OCI-LY7 (cell line): ENCODE data around the gene HOXA10. TPM values are rescaled to one million over a fixed set of nuclear protein-coding genes. Genes with fewer than 3 reads are reported as not detected.

ENCODE experiments used
- BruUV-seq: library from RNA; stranded (reverse); fragments of 400-500 nt; replicated peaks from 2 replicates; lab custom pipeline; 2021; lab: Mats Ljungman, UMichigan
- CTCF ChIA-PET: fragments of 300-600 bp; sonication (Branson Sonifier 250); formaldehyde crosslinking; loops from one replicate; lab custom pipeline; 2022; ENCODE audit warnings: antibody characterized with exemption; ENCODE audit not compliant: unreplicated experiment; lab: Charles Lee
- POLR2A ChIA-PET: fragments of 300-600 bp; sonication (Branson Sonifier 250); formaldehyde crosslinking; loops from one replicate; lab custom pipeline; 2022; ENCODE audit warnings: antibody characterized with exemption; lab: Charles Lee
- DNase-seq: peaks from one replicate; pipeline ENCODE4 v3.0.0-alpha.2; 2015; ENCODE audit warnings: low spot score
- H2AFZ ChIP-seq: fragments of 200-600 bp; sonication (generic), shearing (Covaris generic); 2 replicates; pipeline ENCODE4 v1.6.1; 2014; ENCODE audit warnings: mild to moderate bottlenecking, antibody characterized with exemption, low read length, moderate library complexity
- H3K27ac ChIP-seq: fragments of 200-600 bp; sonication (generic); 2 replicates; pipeline ENCODE4 v1.5.1; 2014; ENCODE audit warnings: mixed run types, low read depth, mild to moderate bottlenecking, moderate library complexity, low read length, inconsistent platforms; ENCODE audit not compliant: poor library complexity, severe bottlenecking
- H3K36me3 ChIP-seq: fragments of 200-600 bp; sonication (generic); 2 replicates; pipeline ENCODE4 v1.6.1; 2014; ENCODE audit warnings: mild to moderate bottlenecking, antibody characterized with exemption, low read length, moderate library complexity, mixed read lengths; ENCODE audit not compliant: insufficient read depth
- H3K4me1 ChIP-seq: fragments of 200-600 bp; sonication (generic); 2 replicates; pipeline ENCODE4 v1.5.1; 2014; ENCODE audit warnings: mild to moderate bottlenecking, low read length; ENCODE audit not compliant: insufficient read depth, poor library complexity, severe bottlenecking
- H3K4me2 ChIP-seq: fragments of 200-600 bp; sonication (generic); 2 replicates; pipeline ENCODE4 v1.6.1; 2014; ENCODE audit warnings: mild to moderate bottlenecking, low read length
- H3K4me3 ChIP-seq: fragments of 200-600 bp; sonication (generic); 2 replicates; pipeline ENCODE4 v1.5.1; 2014; ENCODE audit warnings: mild to moderate bottlenecking, low read depth, low read length; ENCODE audit not compliant: poor library complexity, severe bottlenecking
- H3K79me2 ChIP-seq: fragments of 200-600 bp; sonication (generic); 2 replicates; pipeline ENCODE4 v1.6.1; 2016; ENCODE audit warnings: low read depth, mild to moderate bottlenecking, low read length, moderate library complexity, mixed read lengths; ENCODE audit not compliant: insufficient read depth
- H3K9me2 ChIP-seq: fragments of 200-600 bp; sonication (generic); 2 replicates; pipeline ENCODE4 v1.6.1; 2016; ENCODE audit warnings: mild to moderate bottlenecking, low read length, mixed read lengths; ENCODE audit not compliant: insufficient read depth
- H3K9me3 ChIP-seq: fragments of 200-600 bp; sonication (generic); 2 replicates; pipeline ENCODE4 v1.6.1; 2014; ENCODE audit warnings: mild to moderate bottlenecking, mixed run types, low read length, mixed read lengths
- H4K20me1 ChIP-seq: fragments of 200-600 bp; sonication (generic); 2 replicates; pipeline ENCODE4 v1.6.1; 2014; ENCODE audit warnings: mild to moderate bottlenecking, antibody characterized with exemption, low read length, moderate library complexity, mixed read lengths; ENCODE audit not compliant: insufficient read depth
- CTCF ChIP-seq: fragments of 200-600 bp; sonication (generic); conservative IDR thresholded peaks from 2 replicates; pipeline ENCODE4 v1.5.1; 2014; ENCODE audit warnings: mild to moderate bottlenecking, antibody characterized with exemption, low read length, moderate library complexity, mixed read lengths
- EZH2phosphoT487 ChIP-seq: fragments of 200-600 bp; sonication (generic); IDR thresholded peaks from 2 replicates; pipeline ENCODE4 v1.6.1; 2018; ENCODE audit warnings: low read depth, borderline replicate concordance, mild to moderate bottlenecking, mixed run types, antibody characterized with exemption, low read length, moderate library complexity, mixed read lengths
- intact Hi-C: fragments of 100-400 bp; cut with micrococcal nuclease; formaldehyde crosslinking; loops from one replicate; pipeline ENCODE4 v1.10.0; 2022; ENCODE audit not compliant: unreplicated experiment
- total RNA-seq, 2 experiments: library from RNA; depleted of rRNA in 1 of 2; stranded (reverse); fragments of >200 nt in 1 of 2; shearing (Covaris generic) in 1 of 2; gene quantifications; 2 replicates each; pipeline ENCODE4 v1.2.3, GENCODE V29; 2014 to 2022

HOXA10 gene
- total RNA-seq, 2 experiments from 2014 or later: not detected

DNA sequence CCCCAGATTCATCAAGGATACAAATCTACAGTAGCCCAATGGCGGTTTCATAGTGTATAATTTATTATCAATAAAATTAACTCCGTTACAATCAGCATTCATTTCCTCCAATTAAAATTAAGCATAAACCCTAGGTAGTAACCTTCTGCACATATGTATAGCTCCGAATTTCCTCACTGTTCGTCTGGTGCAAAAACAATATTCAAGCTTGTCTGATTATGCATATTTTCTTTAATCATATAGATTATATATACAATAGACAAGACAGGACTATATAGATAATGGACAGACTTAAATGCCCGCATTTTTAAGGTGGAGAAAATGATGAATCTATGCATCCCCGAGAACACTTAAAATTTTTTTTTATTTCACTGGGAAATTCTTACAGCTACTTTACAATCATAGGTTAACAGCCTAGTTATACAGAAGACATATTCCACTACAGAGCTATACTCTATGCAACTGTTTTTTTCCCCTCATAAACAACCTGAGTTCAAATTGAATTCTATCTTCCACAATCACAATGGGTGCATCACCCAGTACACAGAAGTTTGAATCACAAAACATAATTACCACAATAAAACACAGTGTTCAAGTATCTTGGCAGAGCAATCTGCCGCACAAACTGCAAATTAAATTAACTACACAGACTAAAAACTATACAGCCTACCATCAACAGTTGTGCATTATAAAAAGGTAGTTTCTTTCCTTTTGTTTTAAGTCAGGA is 11.4 kb downstream of the HOXA10 start:
- Histone ChIP-seq H3K4me3 (no peak overlapping the region), H2AFZ (no peak overlapping the region), H3K27ac (no peak overlapping the region), H3K79me2 (no peaks in the 10 kb centered on the region), H3K9me2 (no peaks in the 10 kb centered on the region), H3K4me2 (no peak overlapping the region), H3K9me3 (no peaks in the 10 kb centered on the region), H4K20me1 (no peaks in the 10 kb centered on the region), H3K36me3 (no peaks in the 10 kb centered on the region), H3K4me1 (peaks cover 6% of the 10 kb centered on the region)
- DNase-seq: no peak
- POLR2A ChIA-PET: interaction anchor here (1.0 to 1.3 kb wide), 2 partner anchors 13 to 424 kb away, joined by 4 read pairs; no protein-coding TSS in a partner anchor
- TF ChIP-seq EZH2phosphoT487 (no peak), CTCF (no peak)
- intact Hi-C loops: loop anchor here (5.0 kb wide), 2 partner anchors 495 to 660 kb away; no protein-coding TSS in a partner anchor
- BruUV-seq: no TSS peak
- CTCF ChIA-PET: no interaction called here

DNA sequence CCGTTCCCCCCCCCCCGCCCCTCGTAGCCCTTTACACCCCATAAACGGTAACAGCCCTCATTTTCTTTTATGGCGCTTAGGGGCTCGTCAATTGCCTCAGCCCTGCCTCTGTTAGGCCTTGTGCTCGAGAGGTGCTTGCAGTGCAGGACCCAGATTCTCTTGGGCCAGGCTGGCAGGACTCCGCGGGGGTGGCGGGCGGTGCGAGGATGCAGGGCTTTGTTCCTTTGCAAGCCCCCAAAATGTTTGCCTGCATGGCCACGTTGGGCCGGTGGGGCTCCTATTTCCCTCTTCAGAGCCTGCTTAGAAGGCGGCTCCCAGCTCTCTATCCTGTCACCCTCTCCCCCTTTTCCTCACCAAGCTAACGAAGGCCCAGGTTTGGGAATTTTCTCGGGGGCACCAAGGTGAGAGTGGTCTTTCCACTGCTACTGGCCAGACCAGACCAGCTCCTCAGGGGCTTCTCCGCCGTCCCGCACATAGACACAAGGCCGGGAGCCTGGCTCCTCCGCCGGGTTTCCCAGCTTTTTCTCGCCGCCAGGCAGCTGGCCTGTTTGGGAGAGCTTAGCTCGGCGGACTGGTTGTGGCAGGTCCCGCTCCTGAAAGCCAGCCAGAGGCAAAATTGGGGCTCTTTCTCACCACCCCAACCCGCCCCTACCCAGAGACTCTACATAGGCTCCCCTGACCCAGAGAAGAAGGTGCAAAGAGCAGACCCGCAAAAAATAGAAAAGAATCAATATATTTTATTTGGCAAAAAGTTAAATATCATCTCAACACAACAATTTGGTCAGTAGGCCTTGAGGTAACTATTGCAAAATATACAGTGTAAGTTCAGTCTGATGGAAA is 12.2 kb downstream of the HOXA10 start:
- H3K79me2 ChIP-seq: no peaks in the 10 kb centered on the region
- no TSS peak for BruUV-seq
- H3K9me3 ChIP-seq: no peaks in the 10 kb centered on the region
- no peak overlapping the region for H3K4me2 ChIP-seq
- H3K27ac ChIP-seq: no peak overlapping the region
- peaks cover 6% of the 10 kb centered on the region for H3K4me1 ChIP-seq
- H2AFZ ChIP-seq: no peak overlapping the region
- intact Hi-C loops: loop anchor here (1.0 to 5.0 kb wide), 5 partner anchors 309 to 793 kb away; no protein-coding TSS in a partner anchor
- TF ChIP-seq CTCF: no peak
- no peak for TF ChIP-seq EZH2phosphoT487
- DNase-seq: no peak
- ChIA-PET POLR2A (interaction anchor here (0.5 to 1.3 kb wide), 3 partner anchors 12 to 423 kb away, joined by 3 to 4 read pairs (median 4); no protein-coding TSS in a partner anchor), CTCF (interaction anchor here (0.6 to 1.4 kb wide), 2 partner anchors 502 to 1269 kb away, joined by 3 to 4 read pairs; no protein-coding TSS in a partner anchor)
- no peaks in the 10 kb centered on the region for H3K36me3 ChIP-seq
- no peaks in the 10 kb centered on the region for H3K9me2 ChIP-seq
- H4K20me1 ChIP-seq: no peaks in the 10 kb centered on the region
- H3K4me3 ChIP-seq: no peak overlapping the region
